Muscle of leg (tissue), 11 donors: ENCODE results near the gene ZNF3. TPM values are rescaled to one million over a fixed set of nuclear protein-coding genes. Genes with fewer than 3 reads are reported as not detected.

Source experiments
- DNase-seq: peaks from one replicate; pipeline ENCODE4 v3.0.0; 2013
- H3K27ac ChIP-seq: one replicate; pipeline ENCODE4 v1.5.1; 2013; ENCODE audit warnings: mild to moderate bottlenecking, low read length, control low read depth
- H3K27me3 ChIP-seq: one replicate; pipeline ENCODE4 v1.6.1; 2013; ENCODE audit warnings: low read length; ENCODE audit not compliant: control insufficient read depth, insufficient read depth
- H3K36me3 ChIP-seq: one replicate; pipeline ENCODE4 v1.6.1; 2013; ENCODE audit warnings: low read length; ENCODE audit not compliant: control insufficient read depth, insufficient read depth
- H3K4me1 ChIP-seq: one replicate; pipeline ENCODE4 v1.6.1; 2013; ENCODE audit warnings: low read length; ENCODE audit not compliant: control insufficient read depth, insufficient read depth
- H3K4me3 ChIP-seq: one replicate; pipeline ENCODE4 v1.5.1; 2013; ENCODE audit warnings: low read length, control low read depth
- H3K9me3 ChIP-seq: replicated peaks from 2 replicates; pipeline ENCODE4 v1.6.1; 2013; ENCODE audit warnings: low read depth, low read length; ENCODE audit not compliant: control insufficient read depth
- WGBS: methylation state at CpG from one replicate; pipeline ENCODE4 v1.1.5; 2013; ENCODE audit warnings: missing lambda C conversion rate; ENCODE audit not compliant: insufficient coverage; 5-methylcytosine and 5-hydroxymethylcytosine counted together
- polyA plus RNA-seq, 8 donors: library from polyadenylated mRNA; unstranded; fragments of 120-200 nt; gene quantifications; one replicate each; pipeline versions ENCODE4 v1.2.1 to v1.2.3, GENCODE V29; 2013; ENCODE audit warnings: inconsistent platforms in 1 of 8, low replicate concordance in 1 of 8; ENCODE audit not compliant: insufficient read length in 8 of 8, insufficient read depth in 1 of 8
- total RNA-seq: library from RNA; stranded (reverse); fragments of 120-200 nt; gene quantifications from one replicate; pipeline ENCODE4 v1.2.4, GENCODE V29; 2013

Gene ZNF3
- total and polyA plus RNA-seq, 9 donors = 22.5 to 31.8 (median 25.5) TPM

GRCh38 chr7:100099452-100099851 lies 17.9 kb upstream of the ZNF3 start:
- no peak overlapping the region for H3K27ac ChIP-seq
- 79% methylated on average over 11 of the region's 12 CpGs for WGBS
- no peaks in the 10 kb centered on the region for H3K27me3 ChIP-seq
- peaks cover 22% of the 10 kb centered on the region for H3K4me1 ChIP-seq
- H3K36me3 ChIP-seq = peaks cover 63% of the 10 kb centered on the region
- DNase-seq = no peak
- no peaks in the 10 kb centered on the region for H3K9me3 ChIP-seq
- peak overlapping the region; percentile 93 for H3K4me3 ChIP-seq

- Histone ChIP-seq H3K27ac (no peak overlapping the region), H3K4me1 (peaks cover 25% of the 10 kb centered on the region), H3K36me3 (peaks cover 63% of the 10 kb centered on the region), H3K27me3 (no peaks in the 10 kb centered on the region), H3K9me3 (no peaks in the 10 kb centered on the region), H3K4me3 (no peak overlapping the region)
- DNase-seq = no peak
- 83% methylated on average over 8 of the region's 10 CpGs for WGBS
Observed at GRCh38 chr7:100098913-100099312, 17.4 kb upstream of the ZNF3 start.

- Histone ChIP-seq H3K9me3 (no peaks in the 10 kb centered on the region), H3K4me1 (peaks cover 25% of the 10 kb centered on the region), H3K36me3 (peaks cover 89% of the 10 kb centered on the region), H3K27ac (no peak overlapping the region), H3K27me3 (no peaks in the 10 kb centered on the region), H3K4me3 (no peak overlapping the region)
- no peak for DNase-seq
- 92% methylated on average over 16 of the region's 17 CpGs for WGBS
Observed at GRCh38 chr7:100095704-100096103, 14.2 kb upstream of the ZNF3 start.

- DNase-seq = no peak
- Histone ChIP-seq H3K27ac (no peak overlapping the region), H3K9me3 (no peaks in the 10 kb centered on the region), H3K4me3 (no peak overlapping the region), H3K36me3 (peaks cover 93% of the 10 kb centered on the region), H3K27me3 (no peaks in the 10 kb centered on the region), H3K4me1 (peaks cover 25% of the 10 kb centered on the region)
- WGBS = 60% methylated on average over 1 of the region's 9 CpGs
Observed at GRCh38 chr7:100095289-100095688, 13.8 kb upstream of the ZNF3 start.

GRCh38 chr7:100093925-100094486 lies 12.5 kb upstream of the ZNF3 start:
- DNase-seq = no peak
- Histone ChIP-seq H3K27me3 (no peaks in the 10 kb centered on the region), H3K4me3 (no peak overlapping the region), H3K36me3 (peaks cover 87% of the 10 kb centered on the region), H3K27ac (no peak overlapping the region), H3K9me3 (no peaks in the 10 kb centered on the region), H3K4me1 (peaks cover 26% of the 10 kb centered on the region)
- 83% methylated on average over 8 of the region's 16 CpGs for WGBS

- H3K36me3 ChIP-seq = peaks cover 82% of the 10 kb centered on the region
- H3K27ac ChIP-seq = no peak overlapping the region
- WGBS = 55% methylated on average over 11 of the region's 13 CpGs
- H3K4me3 ChIP-seq = no peak overlapping the region
- H3K9me3 ChIP-seq = no peaks in the 10 kb centered on the region
- H3K27me3 ChIP-seq = no peaks in the 10 kb centered on the region
- DNase-seq = no peak
- H3K4me1 ChIP-seq = peaks cover 24% of the 10 kb centered on the region
Observed at GRCh38 chr7:100093498-100093897, 12.0 kb upstream of the ZNF3 start.

GRCh38 chr7:100093054-100093453 lies 11.5 kb upstream of the ZNF3 start:
- no peak overlapping the region for H3K4me3 ChIP-seq
- H3K36me3 ChIP-seq = peaks cover 78% of the 10 kb centered on the region
- peaks cover 28% of the 10 kb centered on the region for H3K4me1 ChIP-seq
- H3K27me3 ChIP-seq = no peaks in the 10 kb centered on the region
- no peak for DNase-seq
- H3K9me3 ChIP-seq = no peaks in the 10 kb centered on the region
- H3K27ac ChIP-seq = no peak overlapping the region
- 43% methylated on average over 4 of the region's 8 CpGs for WGBS

GRCh38 chr7:100091411-100092181 lies 10.1 kb upstream of the ZNF3 start:
- DNase-seq = no peak
- no peak overlapping the region for H3K4me3 ChIP-seq
- no peaks in the 10 kb centered on the region for H3K9me3 ChIP-seq
- 36% methylated on average over 12 of the region's 19 CpGs for whole genome bisulfite sequencing
- H3K27me3 ChIP-seq = no peaks in the 10 kb centered on the region
- peaks cover 30% of the 10 kb centered on the region for H3K4me1 ChIP-seq
- H3K36me3 ChIP-seq = peaks cover 65% of the 10 kb centered on the region
- H3K27ac ChIP-seq = no peak overlapping the region

GRCh38 chr7:100090527-100091410 lies 9.2 kb upstream of the ZNF3 start:
- H3K27ac ChIP-seq = no peak overlapping the region
- no peak for DNase-seq
- H3K4me3 ChIP-seq = no peak overlapping the region
- peaks cover 56% of the 10 kb centered on the region for H3K36me3 ChIP-seq
- WGBS = 88% methylated on average over 7 of the region's 14 CpGs
- H3K27me3 ChIP-seq = peaks cover under 1% of the 10 kb centered on the region
- peaks cover 30% of the 10 kb centered on the region for H3K4me1 ChIP-seq
- H3K9me3 ChIP-seq = no peaks in the 10 kb centered on the region
